IPS DF 6.9 (cell line): Measurements from ENCODE around the gene SH3GL1.

Experiments
- DNase-seq: peaks from one replicate; pipeline ENCODE4 v3.0.0-alpha.2; 2013; ENCODE audit warnings: low read depth, low spot score
- H3K27ac ChIP-seq: one replicate; pipeline ENCODE4 v1.5.1; 2013; ENCODE audit warnings: low read length, control low read depth
- H3K27me3 ChIP-seq: 2 replicates; pipeline ENCODE4 v1.6.1; 2013; ENCODE audit warnings: mild to moderate bottlenecking, low read length; ENCODE audit not compliant: control insufficient read depth, insufficient read depth
- H3K36me3 ChIP-seq: 2 replicates; pipeline ENCODE4 v1.6.1; 2013; ENCODE audit warnings: low read length; ENCODE audit not compliant: control insufficient read depth, insufficient read depth
- H3K4me1 ChIP-seq: 2 replicates; pipeline ENCODE4 v1.6.1; 2013; ENCODE audit warnings: low read length; ENCODE audit not compliant: control insufficient read depth, insufficient read depth
- H3K4me3 ChIP-seq: 2 replicates; pipeline ENCODE4 v1.5.1; 2013; ENCODE audit warnings: mild to moderate bottlenecking, low read length
- H3K9me3 ChIP-seq: 2 replicates; pipeline ENCODE4 v1.6.1; 2013; ENCODE audit warnings: low read length, inconsistent platforms; ENCODE audit not compliant: control insufficient read depth, insufficient read depth
- WGBS: extraction: QIAGEN DNeasy Blood & Tissue Kit; methylation state at CpG from one replicate; pipeline ENCODE4 v1.1.7; 2013; ENCODE audit warnings: mixed read lengths, missing lambda C conversion rate; ENCODE audit not compliant: insufficient read length, insufficient coverage; 5-methylcytosine and 5-hydroxymethylcytosine counted together

Gene SH3GL1

GRCh38 chr19:4400135-4400936 is at the start of gene SH3GL1:
SH3GL1 (minus strand) TSS chr19:4400547; CDS start chr19:4400368, 179 bp downstream.
- Histone ChIP-seq H3K27me3 (no peaks in the 10 kb centered on the region), H3K4me1 (no peaks in the 10 kb centered on the region; the same call in 1 of the 2 replicates), H3K36me3 (no peaks in the 10 kb centered on the region; the same call in 1 of the 2 replicates), H3K27ac (no peak within 1 kb of the TSS), H3K4me3 (peak within 1 kb of the TSS; percentile 73), H3K9me3 (no peaks in the 10 kb centered on the region)
- DNase-seq: no peak
- WGBS: no CpG with 5 or more reads among the region's 90 CpGs

- Histone ChIP-seq H3K4me1 (peaks cover 2% of the 10 kb centered on the region; the same call in 1 of the 2 replicates), H3K36me3 (peaks cover 24% of the 10 kb centered on the region), H3K4me3 (no peak overlapping the region), H3K27me3 (no peaks in the 10 kb centered on the region), H3K9me3 (no peaks in the 10 kb centered on the region), H3K27ac (no peak overlapping the region)
- no CpG with 5 or more reads among the region's 9 CpGs for WGBS
- no peak for DNase-seq
These were observed 49.3 kb upstream of the SH3GL1 start for GRCh38 chr19:4449639-4450028.

- DNase-seq: no peak
- H3K36me3 ChIP-seq: peaks cover 28% of the 10 kb centered on the region
- no CpG with 5 or more reads among the region's 24 CpGs for WGBS
- H3K9me3 ChIP-seq: no peaks in the 10 kb centered on the region
- H3K4me3 ChIP-seq: no peak overlapping the region
- H3K27ac ChIP-seq: no peak overlapping the region
- H3K4me1 ChIP-seq: peaks cover 2% of the 10 kb centered on the region; the same call in 1 of the 2 replicates
- no peaks in the 10 kb centered on the region for H3K27me3 ChIP-seq
These were observed 48.8 kb upstream of the SH3GL1 start for GRCh38 chr19:4449022-4449638.

GRCh38 chr19:4448147-4448985 is 48.0 kb upstream of the SH3GL1 start:
- Histone ChIP-seq H3K27me3 (no peaks in the 10 kb centered on the region), H3K27ac (no peak overlapping the region), H3K4me3 (no peak overlapping the region), H3K4me1 (peaks cover 2% of the 10 kb centered on the region; the same call in 1 of the 2 replicates), H3K9me3 (no peaks in the 10 kb centered on the region), H3K36me3 (peaks cover 31% of the 10 kb centered on the region)
- WGBS: no CpG with 5 or more reads among the region's 30 CpGs
- DNase-seq: no peak

GRCh38 chr19:4447327-4448146 is 47.2 kb upstream of the SH3GL1 start:
- H3K4me1 ChIP-seq: peaks cover 2% of the 10 kb centered on the region; the same call in 1 of the 2 replicates
- no CpG with 5 or more reads among the region's 28 CpGs for WGBS
- no peaks in the 10 kb centered on the region for H3K27me3 ChIP-seq
- H3K27ac ChIP-seq: no peak overlapping the region
- DNase-seq: no peak
- no peaks in the 10 kb centered on the region for H3K9me3 ChIP-seq
- peaks cover 33% of the 10 kb centered on the region for H3K36me3 ChIP-seq
- H3K4me3 ChIP-seq: no peak overlapping the region

- no CpG with 5 or more reads among the region's 15 CpGs for WGBS
- H3K36me3 ChIP-seq: peaks cover 34% of the 10 kb centered on the region
- H3K4me3 ChIP-seq: no peak overlapping the region
- no peaks in the 10 kb centered on the region for H3K9me3 ChIP-seq
- no peak for DNase-seq
- H3K27me3 ChIP-seq: no peaks in the 10 kb centered on the region
- H3K4me1 ChIP-seq: peaks cover 2% of the 10 kb centered on the region; the same call in 1 of the 2 replicates
- H3K27ac ChIP-seq: no peak overlapping the region
These were observed 46.4 kb upstream of the SH3GL1 start for GRCh38 chr19:4446704-4447200.

- peaks cover 2% of the 10 kb centered on the region; the same call in 1 of the 2 replicates for H3K4me1 ChIP-seq
- H3K36me3 ChIP-seq: peaks cover 34% of the 10 kb centered on the region
- DNase-seq: no peak
- no peak overlapping the region for H3K27ac ChIP-seq
- no peak overlapping the region for H3K4me3 ChIP-seq
- no CpG with 5 or more reads among the region's 58 CpGs for WGBS
- no peaks in the 10 kb centered on the region for H3K27me3 ChIP-seq
- H3K9me3 ChIP-seq: no peaks in the 10 kb centered on the region
These were observed 45.8 kb upstream of the SH3GL1 start for GRCh38 chr19:4445963-4446703.

- Histone ChIP-seq H3K4me1 (peaks cover 2% of the 10 kb centered on the region; the same call in 1 of the 2 replicates), H3K27me3 (no peaks in the 10 kb centered on the region), H3K9me3 (no peaks in the 10 kb centered on the region), H3K4me3 (no peak overlapping the region), H3K36me3 (peaks cover 35% of the 10 kb centered on the region), H3K27ac (no peak overlapping the region)
- DNase-seq: no peak
- no CpG with 5 or more reads among the region's 36 CpGs for WGBS
These were observed 44.7 kb upstream of the SH3GL1 start for GRCh38 chr19:4444765-4445741.
